Measurements from ENCODE around the gene NACC2. TPM values are rescaled to one million over a fixed set of nuclear protein-coding genes. Genes with fewer than 3 reads are reported as not detected.

Gene NACC2
- polyA plus RNA-seq, 1 donor (not counting 4 experiments of a cell fraction or from before 2014, with no cell fraction given): 4.6 TPM

- TF ChIP-seq, protein P1, sequence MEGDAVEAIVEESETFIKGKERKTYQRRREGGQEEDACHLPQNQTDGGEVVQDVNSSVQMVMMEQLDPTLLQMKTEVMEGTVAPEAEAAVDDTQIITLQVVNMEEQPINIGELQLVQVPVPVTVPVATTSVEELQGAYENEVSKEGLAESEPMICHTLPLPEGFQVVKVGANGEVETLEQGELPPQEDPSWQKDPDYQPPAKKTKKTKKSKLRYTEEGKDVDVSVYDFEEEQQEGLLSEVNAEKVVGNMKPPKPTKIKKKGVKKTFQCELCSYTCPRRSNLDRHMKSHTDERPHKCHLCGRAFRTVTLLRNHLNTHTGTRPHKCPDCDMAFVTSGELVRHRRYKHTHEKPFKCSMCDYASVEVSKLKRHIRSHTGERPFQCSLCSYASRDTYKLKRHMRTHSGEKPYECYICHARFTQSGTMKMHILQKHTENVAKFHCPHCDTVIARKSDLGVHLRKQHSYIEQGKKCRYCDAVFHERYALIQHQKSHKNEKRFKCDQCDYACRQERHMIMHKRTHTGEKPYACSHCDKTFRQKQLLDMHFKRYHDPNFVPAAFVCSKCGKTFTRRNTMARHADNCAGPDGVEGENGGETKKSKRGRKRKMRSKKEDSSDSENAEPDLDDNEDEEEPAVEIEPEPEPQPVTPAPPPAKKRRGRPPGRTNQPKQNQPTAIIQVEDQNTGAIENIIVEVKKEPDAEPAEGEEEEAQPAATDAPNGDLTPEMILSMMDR (optimal IDR thresholded peaks at IDR 0.05 in 1 of 3, IDR thresholded peaks at IDR 0.05 in 1 of 3, conservative IDR thresholded peaks at IDR 0.05 in 1 of 3; ENCODE audit: extremely low read depth in 1 of 3, insufficient read depth in 2 of 3, low read length in 3 of 3): no peak
- no peak for TF ChIP-seq EZH2 (IDR thresholded peaks at IDR 0.05; ENCODE audit: low read length)
- Histone ChIP-seq H4K20me1 (ENCODE audit: control insufficient read depth, extremely low read depth, insufficient read depth, low read length) (no peaks in the 10 kb centered on the region), H3K9me3 (ENCODE audit: control insufficient read depth, low read depth, low read length) (no peaks in the 10 kb centered on the region), H3K4me3 (ENCODE audit: control insufficient read depth in 2 of 3, extremely low read depth in 1 of 3, insufficient read depth in 2 of 3, low read depth in 1 of 3, low read length in 3 of 3) (no peak overlapping the region), H3K9ac (ENCODE audit: control insufficient read depth, extremely low read depth, insufficient read depth, low read length) (no peak overlapping the region), H3K79me2 (ENCODE audit: control insufficient read depth, insufficient read depth, low read length) (no peaks in the 10 kb centered on the region), H3K4me1 (ENCODE audit: control insufficient read depth, extremely low read depth, insufficient read depth, low read length) (no peaks in the 10 kb centered on the region), H3K27me3 (ENCODE audit: control insufficient read depth, extremely low read depth, insufficient read depth, low read length) (no peaks in the 10 kb centered on the region), H3K27ac (ENCODE audit: control insufficient read depth, insufficient read depth, low read length) (no peak overlapping the region), H3K9me1 (ENCODE audit: control insufficient read depth, extremely low read depth, insufficient read depth, low read length) (no peaks in the 10 kb centered on the region), H3K36me3 (ENCODE audit: control insufficient read depth in 2 of 2, extremely low read depth in 1 of 2, insufficient read depth in 2 of 2, low read length in 2 of 2) (peaks cover 0 to 8% of the 10 kb centered on the region in 2 experiments), H2AFZ (ENCODE audit: control insufficient read depth, low read length) (no peak overlapping the region), H3K4me2 (ENCODE audit: control insufficient read depth, extremely low read depth, insufficient read depth, low read depth, low read length) (no peak overlapping the region)
- FAIRE-seq (no peak), DNase-seq (ENCODE audit: low read depth, low spot score) (no peak)
- dilution Hi-C loops (cut with MboI; ENCODE audit: extremely low pct_ligation_motif_present, low sequenced_read_pairs): no loop called here
Observed at GRCh38 chr9:136004712-136005111, 90.4 kb downstream of the NACC2 start.

DNA sequence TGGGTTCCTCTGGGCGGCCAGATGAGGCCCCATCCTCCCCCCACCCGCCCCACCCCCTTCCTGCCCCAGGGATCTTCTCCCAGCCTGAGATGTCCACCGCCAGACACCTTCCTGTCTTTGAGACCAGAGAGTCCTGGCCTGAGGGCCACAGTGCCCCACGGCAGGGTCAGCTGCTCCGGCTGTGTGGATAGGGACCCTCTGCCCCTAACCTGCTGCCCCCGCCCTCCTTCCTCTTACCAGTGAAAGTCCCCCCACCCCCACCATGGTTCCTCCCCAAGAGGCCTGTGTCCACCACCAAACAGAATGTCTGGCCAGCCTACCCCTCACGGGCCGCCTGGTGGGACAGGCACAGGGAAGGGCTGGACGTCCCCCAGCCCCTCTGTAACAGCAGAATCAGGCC, 90.9 kb downstream of the NACC2 start:
- H3K27ac ChIP-seq (ENCODE audit: control insufficient read depth, insufficient read depth, low read length): no peak overlapping the region
- H3K79me2 ChIP-seq (ENCODE audit: control insufficient read depth, insufficient read depth, low read length): no peaks in the 10 kb centered on the region
- no peak overlapping the region for H3K9ac ChIP-seq (ENCODE audit: control insufficient read depth, extremely low read depth, insufficient read depth, low read length)
- H4K20me1 ChIP-seq (ENCODE audit: control insufficient read depth, extremely low read depth, insufficient read depth, low read length): no peaks in the 10 kb centered on the region
- no peak overlapping the region for H3K4me2 ChIP-seq (ENCODE audit: control insufficient read depth, extremely low read depth, insufficient read depth, low read depth, low read length)
- DNase-seq (ENCODE audit: low read depth, low spot score): no peak
- H3K4me1 ChIP-seq (ENCODE audit: control insufficient read depth, extremely low read depth, insufficient read depth, low read length): no peaks in the 10 kb centered on the region
- H3K4me3 ChIP-seq (ENCODE audit: control insufficient read depth in 2 of 3, extremely low read depth in 1 of 3, insufficient read depth in 2 of 3, low read depth in 1 of 3, low read length in 3 of 3): no peak overlapping the region
- no peak for TF ChIP-seq EZH2 (IDR thresholded peaks at IDR 0.05; ENCODE audit: low read length)
- TF ChIP-seq, protein P1 (optimal IDR thresholded peaks at IDR 0.05 in 1 of 3, IDR thresholded peaks at IDR 0.05 in 1 of 3, conservative IDR thresholded peaks at IDR 0.05 in 1 of 3; ENCODE audit: extremely low read depth in 1 of 3, insufficient read depth in 2 of 3, low read length in 3 of 3): no peak
- H3K9me1 ChIP-seq (ENCODE audit: control insufficient read depth, extremely low read depth, insufficient read depth, low read length): no peaks in the 10 kb centered on the region
- H3K9me3 ChIP-seq (ENCODE audit: control insufficient read depth, low read depth, low read length): no peaks in the 10 kb centered on the region
- dilution Hi-C loops (cut with MboI; ENCODE audit: extremely low pct_ligation_motif_present, low sequenced_read_pairs): no loop called here
- FAIRE-seq: no peak
- H2AFZ ChIP-seq (ENCODE audit: control insufficient read depth, low read length): no peak overlapping the region
- H3K36me3 ChIP-seq (ENCODE audit: control insufficient read depth in 2 of 2, extremely low read depth in 1 of 2, insufficient read depth in 2 of 2, low read length in 2 of 2): peaks cover 0 to 4% of the 10 kb centered on the region in 2 experiments
- no peaks in the 10 kb centered on the region for H3K27me3 ChIP-seq (ENCODE audit: control insufficient read depth, extremely low read depth, insufficient read depth, low read length)
